Mesodermal cell (in vitro differentiated cells): Measurements from ENCODE around the gene TYW5.
A peak's percentile ranks its signal among the peaks of the same experiment; 100 is the strongest.

ENCODE experiments used
- H3K27ac ChIP-seq: 2 replicates; pipeline ENCODE4 v1.7.0; 2013; ENCODE audit warnings: mild to moderate bottlenecking, low read depth, low read length, moderate library complexity; ENCODE audit not compliant: severe bottlenecking
- H3K36me3 ChIP-seq: 2 replicates; pipeline ENCODE4 v1.7.1; 2013; ENCODE audit warnings: mild to moderate bottlenecking, low read length, moderate library complexity; ENCODE audit not compliant: control insufficient read depth, insufficient read depth
- H3K4me1 ChIP-seq: one replicate; pipeline ENCODE4 v1.7.1; 2013; ENCODE audit warnings: mild to moderate bottlenecking, low read length; ENCODE audit not compliant: insufficient read depth, control insufficient read depth, poor library complexity, severe bottlenecking
- H3K4me3 ChIP-seq: 2 replicates; pipeline ENCODE4 v1.7.0; 2013; ENCODE audit warnings: low read length, control low read depth, mild to moderate bottlenecking; ENCODE audit not compliant: insufficient read depth, poor library complexity, severe bottlenecking; ENCODE audit errors: extremely low read depth
- H3K9me3 ChIP-seq: 2 replicates; pipeline ENCODE4 v1.7.1; 2013; ENCODE audit warnings: mild to moderate bottlenecking, low read length, moderate library complexity; ENCODE audit not compliant: control insufficient read depth
- WGBS, 2 experiments: methylation state at CpG; one replicate each; pipeline ENCODE4 v1.1.5; 2013; ENCODE audit warnings: missing lambda C conversion rate in 2 of 2; ENCODE audit not compliant: insufficient coverage in 2 of 2; 5-methylcytosine and 5-hydroxymethylcytosine counted together

Gene TYW5

DNA sequence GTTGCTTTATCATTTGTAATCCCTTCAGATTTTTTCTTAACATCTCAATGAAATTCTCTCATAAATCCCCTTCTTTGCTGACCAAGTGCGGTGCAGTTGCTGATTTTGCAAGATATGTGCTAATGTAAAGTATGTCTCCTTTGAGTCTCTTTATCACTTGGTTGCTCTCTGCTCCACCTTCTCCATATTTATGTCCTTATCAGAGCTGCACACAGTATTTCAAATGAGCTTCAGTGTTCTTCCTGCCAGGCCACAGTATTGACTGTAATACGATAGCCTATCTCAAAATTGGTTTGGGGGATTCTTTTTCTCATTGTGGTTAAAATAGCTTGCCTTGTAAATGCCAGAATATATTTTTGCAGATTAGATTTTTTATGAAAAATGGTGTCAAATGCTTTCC, 32.3 kb upstream of the TYW5 start:
- Histone ChIP-seq H3K9me3 (no peaks in the 10 kb centered on the region), H3K36me3 (no peaks in the 10 kb centered on the region), H3K27ac (peak overlapping the region; percentile 63), H3K4me1 (peaks cover 15% of the 10 kb centered on the region), H3K4me3 (no peak overlapping the region)
- WGBS, 2 experiments, result 100% methylated on average over 1 of the region's 2 CpGs

DNA sequence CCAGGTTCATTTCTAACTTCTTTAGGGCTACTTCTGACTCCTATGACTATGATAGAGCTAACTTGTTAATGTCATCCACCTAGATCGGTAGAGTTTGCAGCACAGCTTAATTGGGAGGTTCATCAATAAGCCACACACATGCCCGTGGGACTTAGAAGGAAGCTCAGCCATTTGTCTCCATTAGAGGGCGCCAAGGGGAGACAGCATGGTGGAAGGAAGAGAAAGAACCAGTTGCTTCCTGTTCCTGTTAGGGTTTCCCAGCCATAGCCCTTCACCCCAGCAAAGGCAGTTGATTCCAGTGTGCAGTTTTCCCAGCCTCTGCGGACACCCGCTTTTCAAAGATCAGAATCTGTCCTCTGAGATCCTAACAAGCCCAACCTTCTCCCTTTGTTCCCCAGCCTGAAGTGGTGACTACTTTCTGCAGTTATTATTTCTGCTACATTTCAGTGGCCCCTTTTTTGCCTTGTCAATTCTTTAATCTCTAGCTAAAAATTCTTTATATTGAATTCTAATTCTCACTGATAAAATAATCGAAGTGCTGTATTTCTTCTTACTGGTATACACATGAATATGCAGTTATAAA, 30.4 kb upstream of the TYW5 start:
- WGBS, 2 experiments, result 49 to 57% methylated on average over 4 to 5 of the region's 6 CpGs
- Histone ChIP-seq H3K4me1 (peaks cover 15% of the 10 kb centered on the region), H3K36me3 (no peaks in the 10 kb centered on the region), H3K4me3 (no peak overlapping the region), H3K9me3 (no peaks in the 10 kb centered on the region), H3K27ac (no peak overlapping the region)

DNA sequence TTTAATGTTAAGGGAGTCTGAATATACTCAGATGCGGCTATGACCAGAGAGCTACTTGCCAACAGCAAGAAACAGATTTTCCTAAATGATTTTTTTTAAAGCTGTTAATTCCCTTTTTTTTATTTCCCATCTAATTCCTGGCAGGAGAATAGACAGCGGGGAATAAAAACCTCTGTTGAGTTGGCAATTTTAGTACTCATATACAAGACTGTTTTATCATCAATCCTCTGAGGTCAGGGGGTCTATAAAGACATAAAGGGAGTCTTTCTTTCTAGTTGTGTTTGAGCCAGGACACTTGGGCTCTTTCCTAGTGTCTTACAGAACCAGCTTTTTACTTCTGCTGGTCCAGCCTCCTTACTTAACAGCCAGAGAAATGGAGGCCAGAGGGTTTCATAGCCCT, 29.5 kb upstream of the TYW5 start:
- H3K36me3 ChIP-seq, result no peaks in the 10 kb centered on the region
- H3K9me3 ChIP-seq, result no peaks in the 10 kb centered on the region
- no CpG with 5 or more reads among the region's 2 CpGs for WGBS, 2 experiments
- H3K4me1 ChIP-seq, result peaks cover 14% of the 10 kb centered on the region
- no peak overlapping the region for H3K27ac ChIP-seq
- H3K4me3 ChIP-seq, result no peak overlapping the region

DNA sequence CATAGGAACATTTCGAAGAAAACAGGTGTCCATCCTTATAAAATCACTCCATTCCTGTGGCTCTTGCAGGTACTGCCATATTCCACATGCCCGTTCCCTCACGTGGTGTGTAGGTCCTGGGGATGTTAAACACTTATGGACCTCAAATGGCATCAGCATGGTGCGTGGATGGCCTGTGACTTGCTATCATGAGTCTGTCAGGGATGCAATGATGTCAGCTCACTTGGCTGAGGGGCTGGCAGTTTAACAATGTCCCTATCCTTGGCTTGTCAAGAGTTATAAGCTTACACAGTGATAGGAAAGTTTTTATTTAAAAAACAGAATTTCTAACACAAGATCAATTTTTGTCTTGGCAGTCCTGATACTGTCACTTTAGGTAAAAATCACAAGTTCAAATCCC, 28.9 kb upstream of the TYW5 start:
- no peak overlapping the region for H3K4me3 ChIP-seq
- no peaks in the 10 kb centered on the region for H3K9me3 ChIP-seq
- no peak overlapping the region for H3K27ac ChIP-seq
- H3K4me1 ChIP-seq, result peaks cover 18% of the 10 kb centered on the region
- WGBS, 2 experiments, result 86 to 97% methylated on average over 3 of the region's 4 CpGs
- no peaks in the 10 kb centered on the region for H3K36me3 ChIP-seq

DNA sequence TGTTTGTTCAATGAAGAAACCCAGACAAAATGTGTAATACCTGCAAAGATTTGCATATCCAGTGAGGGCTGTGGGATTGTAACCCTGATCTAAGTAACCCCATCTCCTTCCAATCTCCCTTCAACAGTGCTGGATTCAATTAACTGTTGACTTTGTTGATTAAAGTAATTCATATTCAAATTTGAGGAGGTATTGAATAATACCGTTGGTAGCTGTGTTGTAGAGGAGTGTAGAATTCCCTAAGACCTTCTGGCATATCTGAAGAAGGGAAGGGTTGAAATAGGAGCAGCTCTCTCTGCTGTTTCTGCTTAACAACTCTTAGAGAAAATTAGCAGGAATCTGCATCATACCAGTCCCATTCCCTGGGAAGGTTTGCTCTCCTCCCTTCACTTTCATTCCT, 28.2 kb upstream of the TYW5 start:
- Histone ChIP-seq H3K9me3 (no peaks in the 10 kb centered on the region), H3K4me3 (no peak overlapping the region), H3K36me3 (no peaks in the 10 kb centered on the region), H3K4me1 (peaks cover 21% of the 10 kb centered on the region), H3K27ac (no peak overlapping the region)
- WGBS, 2 experiments, result 0% methylated on average over 1 of the region's 1 CpG

DNA sequence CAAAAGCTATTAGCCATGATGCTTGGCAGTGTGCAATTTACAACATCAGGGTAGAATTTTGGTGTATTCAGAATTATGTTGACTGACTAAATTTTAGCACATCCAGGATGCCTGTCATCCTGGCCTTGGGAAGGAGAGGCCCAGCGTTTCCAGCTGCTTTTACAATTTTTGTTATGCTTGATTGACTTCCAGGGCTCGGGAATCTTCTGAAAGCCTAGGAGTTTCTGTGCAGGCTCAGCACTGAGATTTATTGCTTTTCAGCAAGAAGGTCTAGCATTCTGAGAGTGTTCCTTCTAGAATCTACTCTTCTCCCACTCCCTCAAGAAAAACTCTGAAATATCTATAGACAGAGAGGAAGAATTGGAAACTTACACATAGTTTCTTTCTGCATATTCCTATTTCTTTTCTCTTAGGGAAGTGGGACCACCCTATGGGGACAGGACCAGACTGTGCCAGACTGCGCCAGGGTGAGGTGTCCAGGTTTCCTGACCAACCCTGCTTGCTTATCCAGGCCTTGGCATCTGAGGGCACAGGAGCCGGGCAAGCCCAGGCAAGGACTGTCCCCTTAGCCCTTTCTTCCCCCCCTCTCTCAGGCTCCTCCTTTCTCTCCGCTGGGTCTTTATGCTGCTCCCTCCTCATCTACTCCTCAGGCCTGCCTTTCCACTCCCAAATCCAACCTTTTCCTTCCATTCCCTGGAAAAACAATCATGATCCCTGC, 27.0 kb upstream of the TYW5 start:
- Histone ChIP-seq H3K27ac (no peak overlapping the region), H3K4me3 (no peak overlapping the region), H3K36me3 (no peaks in the 10 kb centered on the region), H3K9me3 (no peaks in the 10 kb centered on the region), H3K4me1 (peaks cover 15% of the 10 kb centered on the region)
- 73 to 96% methylated on average over 3 to 5 of the region's 5 CpGs for WGBS, 2 experiments

DNA sequence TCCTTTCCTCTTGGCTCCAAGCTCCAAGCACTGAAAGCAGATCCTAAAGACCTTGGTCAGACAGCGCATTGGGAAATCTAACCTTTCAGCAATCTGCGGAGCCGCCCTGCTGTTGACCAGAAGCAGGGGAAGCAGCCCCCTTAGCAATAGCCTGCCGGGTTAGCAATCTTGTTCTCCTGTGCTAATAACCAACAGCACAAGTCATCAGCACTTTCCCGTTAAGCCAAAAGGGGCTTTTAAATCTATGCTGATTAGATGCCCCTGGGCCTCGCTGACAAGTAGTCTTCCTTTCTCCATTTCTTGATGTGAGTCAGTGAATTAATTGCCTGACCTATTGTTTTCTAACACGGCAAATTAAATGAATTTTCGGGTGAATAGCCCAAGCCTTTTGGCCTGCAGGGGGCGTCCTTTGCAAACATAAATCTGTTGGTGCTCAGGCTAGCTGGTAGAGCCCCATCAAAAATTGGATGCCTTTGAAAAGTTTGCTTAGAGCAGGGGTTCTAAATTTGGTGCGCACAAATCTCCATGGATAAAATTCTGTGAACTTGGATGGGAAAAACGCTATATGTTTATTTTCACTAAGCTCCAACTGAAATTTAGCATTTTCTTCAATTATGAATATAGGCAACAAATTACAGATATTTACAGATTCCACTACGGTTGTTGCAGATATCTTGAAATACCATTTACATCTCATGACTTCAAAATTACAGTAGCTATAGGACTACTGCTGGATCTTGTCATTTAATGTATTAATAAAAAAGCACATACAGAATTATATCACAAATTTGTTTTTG, 24.7 kb upstream of the TYW5 start:
- Histone ChIP-seq H3K36me3 (no peaks in the 10 kb centered on the region), H3K9me3 (no peaks in the 10 kb centered on the region), H3K4me1 (peaks cover 15% of the 10 kb centered on the region), H3K4me3 (no peak overlapping the region), H3K27ac (peak overlapping the region; percentile 14)
- 3 to 4% methylated on average over 6 to 8 of the region's 12 CpGs for WGBS, 2 experiments

DNA sequence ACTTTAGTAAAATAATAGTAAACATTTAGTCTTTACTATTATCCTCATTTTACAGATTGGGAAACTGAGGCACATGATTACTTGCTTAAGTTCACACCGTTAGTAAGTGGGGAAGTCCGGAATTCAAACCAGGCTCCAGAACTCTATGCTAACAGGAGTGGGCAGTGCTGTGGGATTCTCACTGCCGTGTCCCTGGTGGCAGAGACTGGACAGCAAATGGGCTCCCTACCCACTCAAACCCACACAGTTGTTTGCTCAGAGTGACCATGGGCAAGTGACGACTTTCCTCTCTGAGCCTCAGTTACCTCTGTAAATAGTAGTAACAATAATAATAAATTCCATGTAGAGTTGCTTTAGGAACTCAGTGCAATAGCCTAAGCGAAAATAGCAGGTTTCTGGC, 24.1 kb upstream of the TYW5 start:
- no peak overlapping the region for H3K4me3 ChIP-seq
- peaks cover 15% of the 10 kb centered on the region for H3K4me1 ChIP-seq
- 100% methylated on average over 2 of the region's 5 CpGs; no CpG with 5 or more reads in 1 of the 2 experiments for WGBS, 2 experiments
- peak overlapping the region; percentile 14 for H3K27ac ChIP-seq
- H3K36me3 ChIP-seq, result no peaks in the 10 kb centered on the region
- no peaks in the 10 kb centered on the region for H3K9me3 ChIP-seq

DNA sequence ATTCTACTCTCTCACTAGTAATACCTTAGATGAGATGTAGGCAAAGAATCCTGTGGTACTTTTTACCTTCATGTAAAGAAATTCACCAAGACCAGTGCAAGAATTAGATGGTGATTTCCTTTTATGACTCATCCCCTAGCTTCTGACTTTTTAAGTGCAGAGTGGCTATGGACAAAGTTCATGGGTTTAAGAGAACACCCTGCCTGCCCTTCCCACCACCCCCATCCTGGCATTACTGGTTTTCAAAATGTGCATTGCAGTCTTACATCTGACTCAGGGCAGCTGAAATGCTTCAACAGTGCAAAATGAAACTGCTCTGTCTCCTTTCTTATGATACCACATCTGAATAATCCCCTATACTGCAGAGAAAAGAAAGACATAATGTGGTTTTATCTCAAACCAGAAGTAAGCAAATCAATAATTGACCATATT, 22.7 kb upstream of the TYW5 start:
- Histone ChIP-seq H3K36me3 (no peaks in the 10 kb centered on the region), H3K4me3 (no peak overlapping the region), H3K9me3 (no peaks in the 10 kb centered on the region), H3K27ac (no peak overlapping the region), H3K4me1 (peaks cover 15% of the 10 kb centered on the region)

DNA sequence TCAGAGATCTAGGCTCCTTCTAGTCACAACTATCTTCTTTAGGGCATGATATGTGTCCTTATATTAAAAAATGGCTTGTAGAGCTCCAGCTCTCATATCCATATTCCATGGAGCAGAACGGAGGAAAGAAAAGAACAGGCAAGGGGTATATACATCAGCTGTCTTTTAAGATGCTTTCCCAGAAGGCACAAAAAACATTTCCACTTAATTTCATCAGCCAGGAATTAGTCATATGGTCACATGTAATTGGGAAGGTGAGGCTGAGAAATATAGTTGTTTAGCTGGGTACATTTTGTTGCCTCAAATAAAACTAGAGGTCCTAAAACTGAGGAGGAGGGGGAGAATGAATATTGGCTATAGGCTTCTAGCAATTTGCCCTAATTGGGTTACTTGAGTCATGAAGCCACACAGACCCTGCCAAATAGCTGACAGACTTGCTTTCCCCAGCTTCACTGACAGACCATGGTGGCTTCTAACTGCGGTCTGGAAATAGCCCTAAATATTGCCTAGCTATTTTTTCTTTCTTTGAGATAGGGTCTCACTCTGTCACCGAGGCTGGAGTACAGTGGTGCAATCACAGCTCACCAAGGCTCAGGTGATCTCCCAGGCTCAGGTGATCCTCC, 20.1 kb upstream of the TYW5 start:
- 81 to 100% methylated on average over 1 to 2 of the region's 3 CpGs for WGBS, 2 experiments
- no peaks in the 10 kb centered on the region for H3K36me3 ChIP-seq

More for the DNA sequence above, 20.1 kb upstream of the TYW5 start:
- Histone ChIP-seq H3K27ac (no peak overlapping the region), H3K9me3 (no peaks in the 10 kb centered on the region), H3K4me1 (peaks cover 15% of the 10 kb centered on the region), H3K4me3 (no peak overlapping the region)
